ENCODE data around the gene NPAS3. TPM values are rescaled to one million over a fixed set of nuclear protein-coding genes. Genes with fewer than 3 reads are reported as not detected.

NPAS3 gene
- total and polyA plus RNA-seq, 10 donors: 0.13 to 9.5 (median 2.9) TPM

DNA sequence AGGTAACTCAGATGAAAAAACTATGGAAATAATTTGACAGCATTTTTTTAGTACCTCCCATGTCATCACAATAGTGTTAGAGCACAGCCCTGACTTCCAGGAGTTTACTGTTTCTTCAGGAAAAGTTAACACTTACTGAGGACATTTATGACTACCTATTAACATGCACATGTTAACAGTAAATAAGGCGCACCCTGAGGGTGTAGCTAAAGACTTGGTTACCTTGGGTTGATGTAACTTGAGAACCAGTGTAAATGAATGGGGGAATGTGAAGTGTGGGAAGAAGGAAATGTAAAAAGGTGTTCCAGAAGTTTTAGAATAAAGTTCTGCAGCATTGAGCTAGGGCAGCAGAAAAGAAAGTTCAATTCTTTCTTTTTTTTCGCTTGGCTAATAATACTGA is 646.0 kb downstream of the NPAS3 start:
- Histone ChIP-seq H3K4me3 (no peak overlapping the region), H3K4me1 (no peaks in the 10 kb centered on the region), H3K27me3 (replicated peaks in 1 of 7) (no peaks in the 10 kb centered on the region), H3K36me3 (no peaks in the 10 kb centered on the region), H3K27ac (no peak overlapping the region), H3K9me3 (no peaks in the 10 kb centered on the region)
- TF ChIP-seq POLR2AphosphoS5 (IDR thresholded peaks at IDR 0.05) (no peak), POLR2A (IDR thresholded peaks at IDR 0.05) (no peak)
- DNase-seq: no peak
- WGBS, 5 donors: 83 to 97% (median 90%) methylated on average over 2 of the region's 2 CpGs
- intact Hi-C loops (cut with DNase I; ENCODE audit: low total_unique reads): no loop called here

DNA sequence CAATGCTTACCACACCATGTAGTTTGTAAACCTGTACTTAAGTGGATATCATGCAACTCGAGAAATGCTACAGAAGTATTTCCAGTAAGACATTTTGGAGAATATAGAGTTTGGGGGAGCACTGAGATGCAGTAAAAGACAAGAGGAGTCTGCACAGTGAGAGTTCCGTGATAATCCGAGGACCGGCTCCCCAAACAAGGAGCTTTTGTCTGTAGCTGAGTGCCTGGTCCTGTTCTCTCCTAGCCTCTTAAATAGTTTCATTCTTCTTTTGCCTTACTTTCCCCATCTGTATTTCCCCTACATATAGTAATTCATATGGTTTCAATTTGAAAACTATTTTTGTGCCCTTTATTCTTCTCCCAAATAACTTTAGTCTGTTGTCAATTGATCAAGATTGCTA is 648.1 kb downstream of the NPAS3 start:
- Histone ChIP-seq H3K4me3 (no peak overlapping the region), H3K4me1 (no peaks in the 10 kb centered on the region), H3K27me3 (replicated peaks in 1 of 7) (no peaks in the 10 kb centered on the region), H3K27ac (no peak overlapping the region), H3K9me3 (no peaks in the 10 kb centered on the region), H3K36me3 (no peaks in the 10 kb centered on the region)
- no peak for DNase-seq
- intact Hi-C loops (cut with DNase I; ENCODE audit: low total_unique reads): no loop called here
- 87 to 96% (median 91%) methylated on average over 4 of the region's 4 CpGs for WGBS, 5 donors
- TF ChIP-seq POLR2AphosphoS5 (IDR thresholded peaks at IDR 0.05) (no peak), POLR2A (IDR thresholded peaks at IDR 0.05) (no peak)
- TF ChIP-seq, protein P1, sequence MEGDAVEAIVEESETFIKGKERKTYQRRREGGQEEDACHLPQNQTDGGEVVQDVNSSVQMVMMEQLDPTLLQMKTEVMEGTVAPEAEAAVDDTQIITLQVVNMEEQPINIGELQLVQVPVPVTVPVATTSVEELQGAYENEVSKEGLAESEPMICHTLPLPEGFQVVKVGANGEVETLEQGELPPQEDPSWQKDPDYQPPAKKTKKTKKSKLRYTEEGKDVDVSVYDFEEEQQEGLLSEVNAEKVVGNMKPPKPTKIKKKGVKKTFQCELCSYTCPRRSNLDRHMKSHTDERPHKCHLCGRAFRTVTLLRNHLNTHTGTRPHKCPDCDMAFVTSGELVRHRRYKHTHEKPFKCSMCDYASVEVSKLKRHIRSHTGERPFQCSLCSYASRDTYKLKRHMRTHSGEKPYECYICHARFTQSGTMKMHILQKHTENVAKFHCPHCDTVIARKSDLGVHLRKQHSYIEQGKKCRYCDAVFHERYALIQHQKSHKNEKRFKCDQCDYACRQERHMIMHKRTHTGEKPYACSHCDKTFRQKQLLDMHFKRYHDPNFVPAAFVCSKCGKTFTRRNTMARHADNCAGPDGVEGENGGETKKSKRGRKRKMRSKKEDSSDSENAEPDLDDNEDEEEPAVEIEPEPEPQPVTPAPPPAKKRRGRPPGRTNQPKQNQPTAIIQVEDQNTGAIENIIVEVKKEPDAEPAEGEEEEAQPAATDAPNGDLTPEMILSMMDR (IDR thresholded peaks at IDR 0.05 in 8 of 11, conservative IDR thresholded peaks at IDR 0.05 in 3 of 11): no peak

DNA sequence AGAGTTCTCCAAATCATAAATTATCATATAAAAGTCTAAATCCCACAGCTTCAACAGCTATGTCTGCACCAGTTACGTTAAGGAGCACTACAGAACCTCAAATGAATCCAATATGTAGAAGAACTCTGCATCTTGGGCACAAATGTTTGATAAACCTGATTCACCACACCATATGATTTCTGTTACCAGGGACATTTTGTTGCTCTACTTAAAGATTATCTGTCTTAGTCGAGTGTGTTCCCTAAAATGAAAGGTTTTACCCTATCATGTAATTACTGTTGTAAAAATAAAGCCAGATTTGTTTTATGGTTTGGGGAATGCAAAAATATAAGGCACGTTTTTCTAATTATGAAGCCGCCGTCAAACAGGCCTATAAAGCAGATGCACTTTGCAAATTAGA is 649.1 kb downstream of the NPAS3 start:
- Histone ChIP-seq H3K4me1 (no peaks in the 10 kb centered on the region), H3K27ac (no peak overlapping the region), H3K27me3 (replicated peaks in 1 of 7) (no peaks in the 10 kb centered on the region), H3K36me3 (no peaks in the 10 kb centered on the region), H3K9me3 (no peaks in the 10 kb centered on the region), H3K4me3 (no peak overlapping the region)
- TF ChIP-seq POLR2AphosphoS5 (IDR thresholded peaks at IDR 0.05) (no peak), POLR2A (IDR thresholded peaks at IDR 0.05) (no peak)
- TF ChIP-seq, protein P1 (IDR thresholded peaks at IDR 0.05 in 8 of 11, conservative IDR thresholded peaks at IDR 0.05 in 3 of 11): no peak
- no peak for DNase-seq
- intact Hi-C loops (cut with DNase I; ENCODE audit: low total_unique reads): no loop called here
- 84 to 90% (median 86%) methylated on average over 5 of the region's 5 CpGs for WGBS, 5 donors

DNA sequence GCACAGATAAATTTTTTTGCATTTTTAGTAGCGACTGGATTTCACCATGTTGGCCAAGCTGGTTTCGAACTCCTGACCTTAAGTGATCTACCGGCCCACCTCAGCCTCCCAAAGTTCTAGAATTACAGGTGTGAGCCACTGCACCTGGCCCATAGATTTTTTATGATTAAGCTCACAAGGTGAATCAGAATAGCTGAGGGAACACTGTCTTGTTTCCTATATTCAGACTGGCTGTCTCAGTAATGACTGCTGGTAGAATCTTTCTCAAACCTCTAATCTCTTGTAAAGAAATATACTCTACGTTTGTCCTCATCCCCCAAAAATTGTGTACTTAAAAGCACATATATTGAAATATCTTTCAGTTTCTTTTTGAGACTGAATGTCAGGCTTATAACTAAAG is 650.1 kb downstream of the NPAS3 start:
- WGBS, 5 donors: 86 to 93% (median 90%) methylated on average over 4 of the region's 4 CpGs
- Histone ChIP-seq H3K27me3 (replicated peaks in 1 of 7) (no peaks in the 10 kb centered on the region), H3K9me3 (no peaks in the 10 kb centered on the region), H3K36me3 (no peaks in the 10 kb centered on the region), H3K27ac (no peak overlapping the region), H3K4me1 (no peaks in the 10 kb centered on the region), H3K4me3 (no peak overlapping the region)
- intact Hi-C loops (cut with DNase I; ENCODE audit: low total_unique reads): no loop called here
- TF ChIP-seq, protein P1 (IDR thresholded peaks at IDR 0.05 in 8 of 11, conservative IDR thresholded peaks at IDR 0.05 in 3 of 11): no peak
- TF ChIP-seq POLR2AphosphoS5 (IDR thresholded peaks at IDR 0.05) (no peak), POLR2A (IDR thresholded peaks at IDR 0.05) (no peak)
- DNase-seq: no peak

DNA sequence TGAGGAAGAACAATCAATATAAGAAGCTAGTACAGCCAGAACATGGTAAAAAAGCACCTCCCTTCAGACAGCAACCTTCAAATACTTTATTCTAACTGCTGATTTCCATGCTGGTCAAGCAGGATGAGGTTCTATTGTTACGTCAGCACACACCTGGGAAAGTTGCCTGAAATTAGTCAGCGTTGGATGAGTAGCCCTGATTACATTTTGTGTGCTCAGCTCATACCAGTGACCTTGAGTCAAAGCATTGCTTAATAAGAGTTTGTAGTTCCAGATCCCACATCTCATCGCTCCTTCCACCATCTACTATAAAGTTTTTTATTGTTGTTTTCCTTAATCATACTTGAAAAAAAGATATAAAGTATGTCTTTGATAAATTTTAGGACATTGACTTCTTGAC is 650.7 kb downstream of the NPAS3 start:
- TF ChIP-seq POLR2A (IDR thresholded peaks at IDR 0.05): no peak
- no peak for TF ChIP-seq POLR2AphosphoS5 (IDR thresholded peaks at IDR 0.05)
- TF ChIP-seq, protein P1 (IDR thresholded peaks at IDR 0.05 in 8 of 11, conservative IDR thresholded peaks at IDR 0.05 in 3 of 11): no peak
- H3K27ac ChIP-seq: no peak overlapping the region
- no peaks in the 10 kb centered on the region for H3K9me3 ChIP-seq
- no peaks in the 10 kb centered on the region for H3K4me1 ChIP-seq
- 71 to 85% (median 76%) methylated on average over 3 of the region's 3 CpGs for WGBS, 5 donors
- H3K36me3 ChIP-seq: no peaks in the 10 kb centered on the region
- H3K27me3 ChIP-seq (replicated peaks in 1 of 7): no peaks in the 10 kb centered on the region
- intact Hi-C loops (cut with DNase I; ENCODE audit: low total_unique reads): no loop called here
- no peak overlapping the region for H3K4me3 ChIP-seq
- no peak for DNase-seq
